ENCODE results near the gene GABBR2. TPM values are rescaled to one million over a fixed set of nuclear protein-coding genes. Genes with fewer than 3 reads are reported as not detected.

Gene GABBR2
- total and polyA plus RNA-seq, 2 experiments from 2014 or later: 0.89 to 1.3 TPM

DNA sequence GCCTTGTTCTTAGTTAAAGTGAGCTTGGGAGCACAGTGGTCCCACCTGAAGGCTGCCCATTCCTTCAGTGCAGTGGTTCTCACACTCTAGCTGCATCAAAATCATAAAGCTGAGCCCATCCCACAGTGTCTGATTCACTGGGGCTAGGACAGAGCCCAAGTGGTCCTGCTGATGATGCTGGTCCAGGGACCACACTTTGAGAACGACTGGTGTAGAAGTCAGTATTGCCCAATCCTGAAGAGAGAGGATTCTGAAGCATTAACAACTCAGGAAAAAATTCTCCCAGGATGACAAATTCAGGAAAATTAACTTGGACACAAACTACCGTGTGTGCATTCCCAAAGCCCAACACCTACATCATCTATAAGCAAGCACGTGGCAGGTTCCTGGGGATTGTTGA lies 176.2 kb downstream of the GABBR2 start (continued):
- TF ChIP-seq, protein P1, sequence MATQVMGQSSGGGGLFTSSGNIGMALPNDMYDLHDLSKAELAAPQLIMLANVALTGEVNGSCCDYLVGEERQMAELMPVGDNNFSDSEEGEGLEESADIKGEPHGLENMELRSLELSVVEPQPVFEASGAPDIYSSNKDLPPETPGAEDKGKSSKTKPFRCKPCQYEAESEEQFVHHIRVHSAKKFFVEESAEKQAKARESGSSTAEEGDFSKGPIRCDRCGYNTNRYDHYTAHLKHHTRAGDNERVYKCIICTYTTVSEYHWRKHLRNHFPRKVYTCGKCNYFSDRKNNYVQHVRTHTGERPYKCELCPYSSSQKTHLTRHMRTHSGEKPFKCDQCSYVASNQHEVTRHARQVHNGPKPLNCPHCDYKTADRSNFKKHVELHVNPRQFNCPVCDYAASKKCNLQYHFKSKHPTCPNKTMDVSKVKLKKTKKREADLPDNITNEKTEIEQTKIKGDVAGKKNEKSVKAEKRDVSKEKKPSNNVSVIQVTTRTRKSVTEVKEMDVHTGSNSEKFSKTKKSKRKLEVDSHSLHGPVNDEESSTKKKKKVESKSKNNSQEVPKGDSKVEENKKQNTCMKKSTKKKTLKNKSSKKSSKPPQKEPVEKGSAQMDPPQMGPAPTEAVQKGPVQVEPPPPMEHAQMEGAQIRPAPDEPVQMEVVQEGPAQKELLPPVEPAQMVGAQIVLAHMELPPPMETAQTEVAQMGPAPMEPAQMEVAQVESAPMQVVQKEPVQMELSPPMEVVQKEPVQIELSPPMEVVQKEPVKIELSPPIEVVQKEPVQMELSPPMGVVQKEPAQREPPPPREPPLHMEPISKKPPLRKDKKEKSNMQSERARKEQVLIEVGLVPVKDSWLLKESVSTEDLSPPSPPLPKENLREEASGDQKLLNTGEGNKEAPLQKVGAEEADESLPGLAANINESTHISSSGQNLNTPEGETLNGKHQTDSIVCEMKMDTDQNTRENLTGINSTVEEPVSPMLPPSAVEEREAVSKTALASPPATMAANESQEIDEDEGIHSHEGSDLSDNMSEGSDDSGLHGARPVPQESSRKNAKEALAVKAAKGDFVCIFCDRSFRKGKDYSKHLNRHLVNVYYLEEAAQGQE (IDR thresholded peaks at IDR 0.05; ENCODE audit: unreplicated experiment): no peak
- TF ChIP-seq, protein P2, sequence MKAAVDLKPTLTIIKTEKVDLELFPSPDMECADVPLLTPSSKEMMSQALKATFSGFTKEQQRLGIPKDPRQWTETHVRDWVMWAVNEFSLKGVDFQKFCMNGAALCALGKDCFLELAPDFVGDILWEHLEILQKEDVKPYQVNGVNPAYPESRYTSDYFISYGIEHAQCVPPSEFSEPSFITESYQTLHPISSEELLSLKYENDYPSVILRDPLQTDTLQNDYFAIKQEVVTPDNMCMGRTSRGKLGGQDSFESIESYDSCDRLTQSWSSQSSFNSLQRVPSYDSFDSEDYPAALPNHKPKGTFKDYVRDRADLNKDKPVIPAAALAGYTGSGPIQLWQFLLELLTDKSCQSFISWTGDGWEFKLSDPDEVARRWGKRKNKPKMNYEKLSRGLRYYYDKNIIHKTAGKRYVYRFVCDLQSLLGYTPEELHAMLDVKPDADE (IDR thresholded peaks at IDR 0.05): no peak

DNA sequence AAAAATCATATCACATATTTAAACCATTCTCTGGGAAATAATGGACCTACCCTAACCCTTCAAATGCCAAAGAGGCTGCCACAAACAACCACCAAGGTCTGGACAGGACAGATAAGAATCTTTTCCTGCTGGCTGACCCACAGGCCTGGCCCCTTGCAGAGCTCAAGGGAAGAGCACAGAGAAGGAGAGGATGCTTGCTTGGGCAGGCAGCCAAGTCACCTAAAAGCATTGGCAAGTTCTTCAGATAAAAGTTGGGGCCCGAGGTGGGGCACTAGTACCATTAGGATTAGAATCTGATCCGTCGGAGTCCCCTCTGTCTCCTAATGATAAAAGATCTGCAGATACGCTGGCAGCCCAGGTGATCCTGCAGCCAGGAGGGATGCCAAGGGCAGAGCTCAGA lies 176.6 kb downstream of the GABBR2 start:
- Histone ChIP-seq H3K4me1 (ENCODE audit: insufficient read depth) (no peaks in the 10 kb centered on the region), H3K27ac (ENCODE audit: low read depth) (no peak overlapping the region), H3F3A (replicated peaks; ENCODE audit: low read depth) (no peaks in the 10 kb centered on the region), H3K4me2 (no peak overlapping the region), H3K36me3 (ENCODE audit: insufficient read depth) (no peaks in the 10 kb centered on the region), H3K4me3 (no peak overlapping the region), H3K79me2 (replicated peaks; ENCODE audit: insufficient read depth) (no peaks in the 10 kb centered on the region), H3K9me2 (ENCODE audit: insufficient read depth) (no peaks in the 10 kb centered on the region), H3K27me3 (ENCODE audit: insufficient read depth) (no peaks in the 10 kb centered on the region), H2AFZ (no peak overlapping the region), H4K20me1 (replicated peaks; ENCODE audit: insufficient read depth) (no peaks in the 10 kb centered on the region)
- Mint-ChIP-seq H3K36me3 (ENCODE audit: low read depth) (peaks cover 3% of the 10 kb centered on the region; the same call in 1 of the 3 replicates), H3K27ac (no peak overlapping the region), H3K9me3 (peaks cover 5% of the 10 kb centered on the region; the same call in 2 of the 3 replicates), H3K27me3 (ENCODE audit: insufficient read depth, low read depth, poor library complexity) (peaks cover under 1% of the 10 kb centered on the region), H3K4me1 (no peaks in the 10 kb centered on the region), H3K4me3 (no peak overlapping the region)
- no peak for DNase-seq (ENCODE audit: low spot score)
- ATAC-seq: no peak
- TF ChIP-seq ZNF331 (CRISPR knock-in tag; IDR thresholded peaks at IDR 0.05; ENCODE audit: low read depth): no peak
- TF ChIP-seq, protein P2 (IDR thresholded peaks at IDR 0.05): no peak
- TF ChIP-seq, protein P3, sequence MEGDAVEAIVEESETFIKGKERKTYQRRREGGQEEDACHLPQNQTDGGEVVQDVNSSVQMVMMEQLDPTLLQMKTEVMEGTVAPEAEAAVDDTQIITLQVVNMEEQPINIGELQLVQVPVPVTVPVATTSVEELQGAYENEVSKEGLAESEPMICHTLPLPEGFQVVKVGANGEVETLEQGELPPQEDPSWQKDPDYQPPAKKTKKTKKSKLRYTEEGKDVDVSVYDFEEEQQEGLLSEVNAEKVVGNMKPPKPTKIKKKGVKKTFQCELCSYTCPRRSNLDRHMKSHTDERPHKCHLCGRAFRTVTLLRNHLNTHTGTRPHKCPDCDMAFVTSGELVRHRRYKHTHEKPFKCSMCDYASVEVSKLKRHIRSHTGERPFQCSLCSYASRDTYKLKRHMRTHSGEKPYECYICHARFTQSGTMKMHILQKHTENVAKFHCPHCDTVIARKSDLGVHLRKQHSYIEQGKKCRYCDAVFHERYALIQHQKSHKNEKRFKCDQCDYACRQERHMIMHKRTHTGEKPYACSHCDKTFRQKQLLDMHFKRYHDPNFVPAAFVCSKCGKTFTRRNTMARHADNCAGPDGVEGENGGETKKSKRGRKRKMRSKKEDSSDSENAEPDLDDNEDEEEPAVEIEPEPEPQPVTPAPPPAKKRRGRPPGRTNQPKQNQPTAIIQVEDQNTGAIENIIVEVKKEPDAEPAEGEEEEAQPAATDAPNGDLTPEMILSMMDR (conservative IDR thresholded peaks at IDR 0.05; ENCODE audit: low read depth in 2 of 2): no peak
- no peak for TF ChIP-seq JUNB (IDR thresholded peaks at IDR 0.05; ENCODE audit: unreplicated experiment)
- TF ChIP-seq, protein P1 (IDR thresholded peaks at IDR 0.05; ENCODE audit: unreplicated experiment): no peak
- no peak for TF ChIP-seq EZH2phosphoT487 (IDR thresholded peaks at IDR 0.05; ENCODE audit: unreplicated experiment)
- TF ChIP-seq EZH2 (IDR thresholded peaks at IDR 0.05; ENCODE audit: low read depth, unreplicated experiment): no peak

All from GM23338 (cell line).